ENCODE measurements around the gene GPR150.

GRCh38 chr5:95623706-95624105 is 3.8 kb downstream of the GPR150 start:
- TF ChIP-seq POLR2A (IDR thresholded peaks at IDR 0.05), result no peak
- TF ChIP-seq, protein P1, sequence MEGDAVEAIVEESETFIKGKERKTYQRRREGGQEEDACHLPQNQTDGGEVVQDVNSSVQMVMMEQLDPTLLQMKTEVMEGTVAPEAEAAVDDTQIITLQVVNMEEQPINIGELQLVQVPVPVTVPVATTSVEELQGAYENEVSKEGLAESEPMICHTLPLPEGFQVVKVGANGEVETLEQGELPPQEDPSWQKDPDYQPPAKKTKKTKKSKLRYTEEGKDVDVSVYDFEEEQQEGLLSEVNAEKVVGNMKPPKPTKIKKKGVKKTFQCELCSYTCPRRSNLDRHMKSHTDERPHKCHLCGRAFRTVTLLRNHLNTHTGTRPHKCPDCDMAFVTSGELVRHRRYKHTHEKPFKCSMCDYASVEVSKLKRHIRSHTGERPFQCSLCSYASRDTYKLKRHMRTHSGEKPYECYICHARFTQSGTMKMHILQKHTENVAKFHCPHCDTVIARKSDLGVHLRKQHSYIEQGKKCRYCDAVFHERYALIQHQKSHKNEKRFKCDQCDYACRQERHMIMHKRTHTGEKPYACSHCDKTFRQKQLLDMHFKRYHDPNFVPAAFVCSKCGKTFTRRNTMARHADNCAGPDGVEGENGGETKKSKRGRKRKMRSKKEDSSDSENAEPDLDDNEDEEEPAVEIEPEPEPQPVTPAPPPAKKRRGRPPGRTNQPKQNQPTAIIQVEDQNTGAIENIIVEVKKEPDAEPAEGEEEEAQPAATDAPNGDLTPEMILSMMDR (IDR thresholded peaks at IDR 0.05), result no peak
- TF ChIP-seq POLR2AphosphoS5 (IDR thresholded peaks at IDR 0.05), result no peak
